Rectal smooth muscle tissue (tissue), 1 donor: ENCODE data around the gene HLCS.
A peak's percentile ranks its signal among the peaks of the same experiment; 100 is the strongest.

ENCODE experiments used
- H3K27ac ChIP-seq: one replicate; pipeline ENCODE4 v1.7.0; 2013; ENCODE audit warnings: low read depth, low read length, inconsistent platforms
- H3K27me3 ChIP-seq: one replicate; pipeline ENCODE4 v1.7.0; 2013; ENCODE audit warnings: low read length; ENCODE audit not compliant: control insufficient read depth, insufficient read depth
- H3K36me3 ChIP-seq: one replicate; pipeline ENCODE4 v1.7.0; 2013; ENCODE audit warnings: low read length; ENCODE audit not compliant: control insufficient read depth, insufficient read depth
- H3K4me1 ChIP-seq: one replicate; pipeline ENCODE4 v1.7.0; 2013; ENCODE audit warnings: low read length; ENCODE audit not compliant: control insufficient read depth, insufficient read depth
- H3K4me3 ChIP-seq: one replicate; pipeline ENCODE4 v1.7.0; 2013; ENCODE audit warnings: low read length
- H3K9ac ChIP-seq: one replicate; pipeline ENCODE4 v1.7.0; 2013; ENCODE audit warnings: low read length

HLCS gene

GRCh38 chr21:36749935-36750575, 216.4 kb downstream of the HLCS start:
- H3K4me1 ChIP-seq = peaks cover 3% of the 10 kb centered on the region
- H3K27ac ChIP-seq = no peak overlapping the region
- H3K4me3 ChIP-seq = no peak overlapping the region
- peaks cover 2% of the 10 kb centered on the region for H3K36me3 ChIP-seq
- peaks cover 5% of the 10 kb centered on the region for H3K27me3 ChIP-seq
- H3K9ac ChIP-seq = no peak overlapping the region

GRCh38 chr21:36747815-36748383, 218.6 kb downstream of the HLCS start:
- H3K4me1 ChIP-seq = peaks cover 3% of the 10 kb centered on the region
- H3K27me3 ChIP-seq = peaks cover 5% of the 10 kb centered on the region
- no peak overlapping the region for H3K9ac ChIP-seq
- no peaks in the 10 kb centered on the region for H3K36me3 ChIP-seq
- H3K27ac ChIP-seq = no peak overlapping the region
- peak overlapping the region; percentile 37 for H3K4me3 ChIP-seq

DNA sequence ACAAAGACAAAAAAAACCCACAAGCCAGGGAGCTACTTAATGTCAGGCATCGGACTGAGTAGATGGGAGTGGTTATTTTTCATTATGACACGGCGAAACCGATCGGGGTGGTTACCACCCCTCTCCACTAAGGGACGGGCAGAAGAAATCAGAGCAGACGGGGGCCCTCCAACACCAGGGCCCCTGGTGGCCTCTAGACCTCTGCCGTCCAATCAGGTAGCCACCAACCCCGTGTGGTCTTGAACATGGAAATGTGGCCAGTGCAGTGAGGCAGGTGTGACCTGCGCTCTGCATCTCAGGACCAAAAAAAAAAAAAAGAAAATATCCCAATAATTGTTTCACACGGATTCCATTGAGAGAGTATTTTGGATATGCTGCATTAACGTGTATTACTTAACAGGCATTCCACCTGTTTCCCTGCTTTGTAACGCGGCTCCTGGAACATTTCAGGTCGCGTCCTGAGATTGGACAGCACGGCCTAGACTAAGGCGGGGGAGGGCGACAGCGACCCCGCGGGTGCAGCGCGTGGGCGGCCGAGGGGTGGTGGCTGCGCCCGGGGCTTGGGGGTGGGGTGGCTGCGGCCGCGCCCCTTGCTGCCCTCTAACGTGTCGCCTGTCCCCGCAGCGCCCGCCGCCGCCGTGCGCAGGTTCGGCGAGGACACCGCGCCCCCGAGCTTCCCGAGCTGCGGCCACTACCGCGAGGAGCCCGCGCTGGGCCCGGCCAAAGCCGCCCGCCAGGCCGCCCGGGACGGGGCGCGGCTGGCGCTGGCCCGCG, 219.2 kb downstream of the HLCS start:
- Histone ChIP-seq H3K9ac (no peak overlapping the region), H3K36me3 (no peaks in the 10 kb centered on the region), H3K27me3 (peaks cover 5% of the 10 kb centered on the region), H3K27ac (no peak overlapping the region), H3K4me3 (peak overlapping the region; percentile 41), H3K4me1 (peaks cover 3% of the 10 kb centered on the region)

DNA sequence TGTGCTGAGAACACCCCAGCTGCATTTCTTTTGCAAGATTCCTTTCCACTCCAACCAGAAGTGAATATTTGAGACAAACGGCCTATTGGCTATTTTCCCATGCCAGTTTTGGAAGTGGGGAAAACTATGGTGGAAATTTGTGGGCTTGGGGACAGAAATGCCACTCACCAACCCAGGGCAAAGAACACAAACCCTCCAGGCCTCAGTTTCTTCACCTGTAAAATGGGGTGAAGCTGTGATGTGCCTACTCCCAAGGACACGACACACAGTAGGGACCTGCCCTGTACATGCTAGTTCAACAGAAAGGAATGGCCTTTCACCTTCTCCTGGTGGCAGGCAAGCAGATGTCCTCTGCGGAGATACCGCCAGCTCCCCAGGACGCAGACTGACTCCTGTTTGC, 221.0 kb downstream of the HLCS start:
- H3K27me3 ChIP-seq = peaks cover 9% of the 10 kb centered on the region
- no peaks in the 10 kb centered on the region for H3K36me3 ChIP-seq
- H3K4me3 ChIP-seq = no peak overlapping the region
- no peak overlapping the region for H3K27ac ChIP-seq
- no peak overlapping the region for H3K9ac ChIP-seq
- H3K4me1 ChIP-seq = peaks cover 3% of the 10 kb centered on the region

GRCh38 chr21:36744560-36745231, 221.8 kb downstream of the HLCS start:
- no peaks in the 10 kb centered on the region for H3K36me3 ChIP-seq
- H3K27me3 ChIP-seq = peaks cover 9% of the 10 kb centered on the region
- H3K4me3 ChIP-seq = no peak overlapping the region
- peaks cover 3% of the 10 kb centered on the region for H3K4me1 ChIP-seq
- H3K27ac ChIP-seq = no peak overlapping the region
- no peak overlapping the region for H3K9ac ChIP-seq

DNA sequence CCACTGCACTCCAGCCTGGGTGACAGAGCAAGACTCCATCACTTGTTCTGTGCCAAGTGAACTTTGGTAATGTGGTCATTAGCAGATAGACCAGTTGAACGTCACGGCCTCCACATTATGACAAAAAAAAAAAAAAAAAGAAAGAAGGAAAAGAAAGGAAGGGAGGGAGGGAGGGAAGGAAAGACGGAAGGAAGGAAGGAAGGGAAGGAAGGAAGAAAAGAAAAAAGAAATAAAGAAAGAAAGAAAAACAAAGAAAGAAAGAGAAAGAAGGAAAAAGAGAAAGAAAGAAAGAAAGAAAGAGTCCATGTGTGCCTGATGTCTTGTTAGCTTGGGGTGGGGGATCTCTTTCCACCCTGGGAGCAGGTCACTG, 222.3 kb downstream of the HLCS start:
- no peak overlapping the region for H3K27ac ChIP-seq
- H3K27me3 ChIP-seq = peaks cover 9% of the 10 kb centered on the region
- H3K36me3 ChIP-seq = no peaks in the 10 kb centered on the region
- no peak overlapping the region for H3K9ac ChIP-seq
- H3K4me3 ChIP-seq = no peak overlapping the region
- no peaks in the 10 kb centered on the region for H3K4me1 ChIP-seq

- H3K9ac ChIP-seq = no peak overlapping the region
Observed at GRCh38 chr21:36743446-36743845, 223.0 kb downstream of the HLCS start.

DNA sequence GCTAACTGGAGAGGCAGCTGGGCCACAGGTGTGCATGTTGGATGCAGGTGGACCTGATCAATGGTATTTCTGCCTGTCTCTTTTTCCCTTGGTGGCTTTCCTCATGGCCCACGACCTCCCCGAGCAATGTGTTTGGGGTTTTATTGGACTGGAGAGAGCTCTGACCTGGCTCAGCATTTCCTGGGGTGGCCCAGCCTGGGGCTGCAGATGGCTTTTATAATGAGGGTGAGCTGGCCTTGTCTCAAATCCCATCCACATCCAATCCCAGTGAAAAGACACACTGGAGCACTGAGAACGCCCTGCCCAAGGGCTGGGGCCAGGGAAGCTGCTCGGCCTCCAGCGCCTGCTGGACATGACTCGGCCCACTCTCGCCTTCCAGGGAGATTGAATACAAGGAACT, 223.5 kb downstream of the HLCS start:
- no peak overlapping the region for H3K27ac ChIP-seq
- H3K4me3 ChIP-seq = no peak overlapping the region
- H3K9ac ChIP-seq = no peak overlapping the region
- no peaks in the 10 kb centered on the region for H3K4me1 ChIP-seq
- H3K27me3 ChIP-seq = peaks cover 9% of the 10 kb centered on the region
- H3K36me3 ChIP-seq = no peaks in the 10 kb centered on the region

More at GRCh38 chr21:36743446-36743845, 223.0 kb downstream of the HLCS start:
- no peaks in the 10 kb centered on the region for H3K4me1 ChIP-seq
- no peak overlapping the region for H3K4me3 ChIP-seq
- H3K27me3 ChIP-seq = peaks cover 9% of the 10 kb centered on the region
- H3K27ac ChIP-seq = no peak overlapping the region
- no peaks in the 10 kb centered on the region for H3K36me3 ChIP-seq

DNA sequence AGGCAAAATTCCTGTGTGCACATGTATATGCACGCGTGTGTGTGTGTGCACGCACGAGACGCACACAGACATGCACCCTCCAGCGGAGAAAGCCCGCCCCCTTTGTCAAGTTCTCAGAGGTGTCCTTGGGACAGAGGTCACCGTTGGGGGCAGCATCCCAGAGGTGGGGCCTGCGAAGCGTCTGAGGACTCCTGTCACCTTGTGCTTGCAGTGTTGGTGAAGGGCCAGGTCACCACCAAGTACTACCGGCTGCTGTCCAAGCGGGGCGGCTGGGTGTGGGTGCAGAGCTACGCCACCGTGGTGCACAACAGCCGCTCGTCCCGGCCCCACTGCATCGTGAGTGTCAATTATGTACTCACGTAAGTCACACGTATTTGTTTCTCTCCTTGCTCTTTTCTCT, 225.0 kb downstream of the HLCS start:
- Histone ChIP-seq H3K36me3 (no peaks in the 10 kb centered on the region), H3K27me3 (peaks cover 4% of the 10 kb centered on the region), H3K4me3 (no peak overlapping the region), H3K9ac (no peak overlapping the region), H3K4me1 (no peaks in the 10 kb centered on the region), H3K27ac (no peak overlapping the region)

GRCh38 chr21:36738489-36739126, 227.9 kb downstream of the HLCS start:
- Histone ChIP-seq H3K4me3 (no peak overlapping the region), H3K27me3 (peaks cover 4% of the 10 kb centered on the region), H3K9ac (no peak overlapping the region), H3K4me1 (no peaks in the 10 kb centered on the region), H3K27ac (no peak overlapping the region), H3K36me3 (no peaks in the 10 kb centered on the region)

- Histone ChIP-seq H3K9ac (no peak overlapping the region), H3K4me1 (no peaks in the 10 kb centered on the region), H3K36me3 (no peaks in the 10 kb centered on the region), H3K27ac (no peak overlapping the region), H3K27me3 (peaks cover 2% of the 10 kb centered on the region), H3K4me3 (no peak overlapping the region)
Observed at GRCh38 chr21:36735724-36736320, 230.6 kb downstream of the HLCS start.

GRCh38 chr21:36735201-36735515, 231.3 kb downstream of the HLCS start:
- no peaks in the 10 kb centered on the region for H3K36me3 ChIP-seq

More at GRCh38 chr21:36735201-36735515, 231.3 kb downstream of the HLCS start:
- Histone ChIP-seq H3K4me1 (no peaks in the 10 kb centered on the region), H3K9ac (no peak overlapping the region), H3K27me3 (no peaks in the 10 kb centered on the region), H3K27ac (no peak overlapping the region), H3K4me3 (no peak overlapping the region)
